Fibroblast of the aortic adventitia (primary cell): ENCODE measurements around the gene DYNLL1. TPM values are rescaled to one million over a fixed set of nuclear protein-coding genes. Genes with fewer than 3 reads are reported as not detected.
"Not testable (repeated sequence)": the region's sequence is repeated elsewhere in the genome, so short reads cannot be mapped to it uniquely, and the experiment has no call there.

Source experiments
- DNase-seq: peaks from one replicate; pipeline ENCODE4 v3.0.0-alpha.2; 2010; ENCODE audit warnings: low read depth
- H3K4me3 ChIP-seq: 2 replicates; pipeline ENCODE4 v1.5.1; 2011; ENCODE audit warnings: low read depth, mild to moderate bottlenecking, control low read depth, low read length, moderate library complexity
- total RNA-seq: library from RNA; depleted of rRNA; stranded (reverse); fragments of >200 nt; gene quantifications from 2 replicates; pipeline ENCODE4 v1.2.3, GENCODE V29; 2012; ENCODE audit warnings: low replicate concordance
- TF ChIP-seq, protein P1 (sequence below): IDR thresholded peaks from 2 replicates; pipeline ENCODE4 v1.5.1; 2011; ENCODE audit warnings: mild to moderate bottlenecking, low read length, control low read depth, inconsistent platforms; ENCODE audit not compliant: insufficient read depth

The DYNLL1 gene
- total RNA-seq, 1 donor, result 453 TPM

DNA sequence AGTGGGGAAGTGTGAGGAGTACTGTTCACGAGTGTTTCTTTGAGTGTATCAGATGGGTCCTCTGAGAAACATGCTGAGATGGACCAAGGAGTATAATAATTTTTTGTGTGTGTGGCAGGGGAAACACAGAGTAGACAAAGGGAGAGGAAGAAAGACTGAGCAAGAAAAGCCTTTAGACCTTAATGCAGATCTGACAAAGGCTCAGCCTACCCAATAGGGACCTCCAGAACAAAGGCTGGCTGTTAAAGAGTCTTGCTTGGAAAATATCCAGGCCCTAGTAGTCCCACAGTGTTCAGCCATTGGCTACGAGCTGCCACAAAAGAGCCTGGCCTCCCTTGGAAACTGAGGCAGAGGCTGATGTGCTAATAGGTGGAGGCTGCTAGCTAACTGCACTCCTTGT, 19.6 kb downstream of the DYNLL1 start:
- no peak overlapping the region for H3K4me3 ChIP-seq
- TF ChIP-seq, protein P1, sequence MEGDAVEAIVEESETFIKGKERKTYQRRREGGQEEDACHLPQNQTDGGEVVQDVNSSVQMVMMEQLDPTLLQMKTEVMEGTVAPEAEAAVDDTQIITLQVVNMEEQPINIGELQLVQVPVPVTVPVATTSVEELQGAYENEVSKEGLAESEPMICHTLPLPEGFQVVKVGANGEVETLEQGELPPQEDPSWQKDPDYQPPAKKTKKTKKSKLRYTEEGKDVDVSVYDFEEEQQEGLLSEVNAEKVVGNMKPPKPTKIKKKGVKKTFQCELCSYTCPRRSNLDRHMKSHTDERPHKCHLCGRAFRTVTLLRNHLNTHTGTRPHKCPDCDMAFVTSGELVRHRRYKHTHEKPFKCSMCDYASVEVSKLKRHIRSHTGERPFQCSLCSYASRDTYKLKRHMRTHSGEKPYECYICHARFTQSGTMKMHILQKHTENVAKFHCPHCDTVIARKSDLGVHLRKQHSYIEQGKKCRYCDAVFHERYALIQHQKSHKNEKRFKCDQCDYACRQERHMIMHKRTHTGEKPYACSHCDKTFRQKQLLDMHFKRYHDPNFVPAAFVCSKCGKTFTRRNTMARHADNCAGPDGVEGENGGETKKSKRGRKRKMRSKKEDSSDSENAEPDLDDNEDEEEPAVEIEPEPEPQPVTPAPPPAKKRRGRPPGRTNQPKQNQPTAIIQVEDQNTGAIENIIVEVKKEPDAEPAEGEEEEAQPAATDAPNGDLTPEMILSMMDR, result no peak
- no peak for DNase-seq

DNA sequence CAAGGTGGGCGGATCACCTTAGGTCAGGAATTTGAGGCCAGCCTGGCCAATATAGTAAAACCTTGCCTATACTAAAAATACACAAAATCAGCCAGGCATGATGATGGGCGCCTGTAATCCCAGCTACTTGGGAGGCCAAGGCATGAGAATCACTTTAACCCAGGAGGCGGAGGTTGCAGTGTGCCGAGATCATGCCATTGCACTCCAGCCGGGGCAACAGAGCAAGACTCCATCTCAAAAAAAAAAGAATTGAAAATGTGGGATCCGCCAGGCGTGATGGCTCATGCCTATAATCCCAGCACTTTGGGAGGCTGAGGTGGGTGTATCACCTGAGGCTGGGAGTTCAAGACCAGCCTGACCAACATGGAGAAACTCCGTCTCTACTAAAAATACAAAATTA, 23.4 kb downstream of the DYNLL1 start:
- not testable (repeated sequence) for H3K4me3 ChIP-seq, DNase-seq

DNA sequence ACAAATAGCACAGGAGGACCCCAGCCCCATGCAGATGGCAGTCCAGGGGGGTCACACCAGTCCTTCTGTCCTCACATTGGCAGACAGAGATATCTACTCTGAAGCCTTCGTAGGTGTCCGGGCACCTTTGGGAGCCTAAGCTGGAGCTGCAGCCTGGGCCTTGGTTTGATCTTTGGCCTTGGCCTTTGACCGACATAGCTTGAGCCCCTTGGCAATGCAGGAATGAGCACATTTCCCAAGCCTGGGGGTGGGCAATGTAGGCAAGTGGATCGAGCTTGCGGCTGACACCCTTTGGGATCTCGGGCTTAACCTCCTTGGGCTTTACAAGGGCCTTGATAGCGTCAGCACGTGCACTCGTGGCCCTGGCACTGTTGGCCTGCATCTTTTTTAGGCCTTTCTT, 26.7 kb downstream of the DYNLL1 start:
- no peak for DNase-seq
- no peak overlapping the region for H3K4me3 ChIP-seq
- TF ChIP-seq, protein P1, result no peak

DNA sequence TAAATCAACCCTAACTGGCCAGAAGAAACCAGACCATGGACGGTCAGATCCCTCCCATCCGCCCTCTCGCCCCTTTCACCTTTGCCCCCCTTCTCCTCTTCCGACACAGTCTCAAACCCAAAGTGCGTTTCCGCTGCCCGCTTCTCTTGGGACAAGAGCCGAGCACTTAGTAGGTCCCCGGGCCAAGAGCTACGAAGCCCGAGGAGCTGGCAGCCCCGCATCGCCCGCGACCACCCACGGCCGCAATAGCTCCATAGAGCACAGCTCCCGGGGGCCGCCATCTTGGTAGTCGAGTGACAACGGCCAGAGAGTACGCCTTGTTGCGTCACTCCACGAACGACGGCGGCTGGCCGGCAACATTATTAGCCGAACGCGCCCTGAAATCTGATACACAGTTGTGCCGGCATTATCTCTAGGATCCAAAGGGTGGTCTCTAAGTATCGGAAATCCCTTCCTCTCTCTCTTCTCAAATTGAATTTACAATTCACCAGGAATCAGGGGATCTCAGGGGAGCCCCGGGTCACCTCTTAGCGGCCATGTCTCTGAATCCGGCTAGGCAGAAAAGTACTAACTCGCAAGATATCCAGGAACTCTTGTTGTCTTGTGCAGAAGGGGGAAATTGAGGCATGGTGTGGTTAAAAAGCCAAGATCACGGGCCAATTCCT, 33.1 kb downstream of the DYNLL1 start, which contains the start of gene COQ5:
Gene COQ5 (minus strand): TSS at position 298 of the 665 bp plus-strand sequence. CDS start 17 bp downstream, at position 281.
- peak within 1 kb of the TSS; percentile 90 for H3K4me3 ChIP-seq
- TF ChIP-seq, protein P1, result no peak
- peak; percentile 85 for DNase-seq

DNA sequence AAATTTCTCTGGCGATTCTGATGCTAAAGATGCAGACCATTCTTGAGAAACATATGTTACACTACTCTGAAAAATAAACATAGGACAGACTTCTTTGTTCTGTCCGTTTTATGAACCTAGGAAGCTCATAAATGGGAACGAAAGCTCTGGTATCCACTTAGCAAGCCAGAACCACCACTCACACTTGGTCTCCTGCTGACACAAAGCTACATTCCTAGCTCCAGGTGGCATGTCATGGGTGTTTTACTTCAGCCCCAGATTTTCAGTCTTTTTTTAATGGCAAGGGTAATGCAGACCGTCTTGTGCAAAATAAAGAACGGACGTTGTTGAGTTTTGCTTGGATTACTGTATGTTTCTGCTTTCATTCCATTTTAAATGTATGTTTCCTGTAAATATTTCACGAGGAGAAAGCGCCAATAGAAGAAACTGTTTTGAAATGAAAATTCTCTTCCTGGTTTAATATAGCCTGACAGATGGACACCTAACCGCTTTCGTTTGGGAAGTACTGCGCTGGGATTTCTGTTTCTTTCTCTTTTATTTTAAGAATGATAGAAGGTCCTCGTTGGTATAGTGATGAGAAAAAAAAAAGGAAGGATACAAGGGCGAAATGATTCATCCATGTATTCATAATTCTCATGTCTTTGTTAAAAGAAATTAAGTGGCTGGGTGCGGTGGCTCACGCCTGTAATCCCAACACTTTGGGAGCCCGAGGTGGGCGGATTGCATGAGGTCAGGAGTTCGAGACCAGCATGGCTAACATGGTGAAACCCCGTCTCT, 33.9 kb downstream of the DYNLL1 start:
- DNase-seq, result peak; percentile 56
- H3K4me3 ChIP-seq, result peak overlapping the region; percentile 90
- TF ChIP-seq, protein P1, result peak; percentile 24

DNA sequence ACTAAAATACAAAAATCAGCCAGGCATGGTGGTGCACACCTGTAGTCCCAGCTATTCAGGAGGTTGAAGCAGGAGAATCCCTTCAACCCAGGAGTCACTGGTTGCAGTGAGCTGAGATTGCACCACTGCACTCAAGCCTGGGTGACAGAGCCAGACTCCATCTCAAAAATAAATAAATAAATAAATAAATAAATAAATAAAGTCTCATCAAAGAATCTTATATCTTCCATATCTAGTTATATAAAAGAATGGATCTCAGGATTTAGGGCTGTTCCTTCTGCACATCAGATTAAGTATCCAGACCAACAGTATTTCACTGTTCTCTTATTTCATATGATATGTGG, 34.5 kb downstream of the DYNLL1 start:
- not testable (repeated sequence) for DNase-seq, H3K4me3 ChIP-seq

DNA sequence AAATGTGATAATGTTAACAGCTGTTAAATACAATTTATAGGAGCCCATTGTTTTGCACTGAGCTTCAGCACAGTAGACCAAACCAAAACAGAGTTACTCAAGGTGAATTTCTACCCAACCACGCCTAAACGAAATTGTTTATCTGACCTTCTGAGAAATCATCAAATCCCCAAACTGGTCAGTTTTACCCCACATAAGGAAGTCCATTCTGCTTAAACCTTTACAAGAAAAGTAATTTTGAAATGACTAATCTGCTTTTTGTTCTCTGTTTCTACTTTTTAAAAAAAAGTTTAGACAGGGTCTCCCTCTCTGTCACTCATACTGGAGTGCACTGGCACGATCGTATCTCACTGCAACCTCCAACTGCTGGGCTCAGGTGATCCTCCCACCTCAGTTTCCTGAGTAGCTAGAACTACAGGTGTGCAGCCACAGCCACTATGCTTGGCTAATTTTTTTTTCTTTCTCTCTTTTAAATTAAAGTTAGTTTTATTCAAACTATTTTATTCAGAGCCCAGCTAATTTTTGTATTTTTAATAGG, 36.9 kb downstream of the DYNLL1 start:
- DNase-seq, result no peak
- TF ChIP-seq, protein P1, result no peak
- no peak overlapping the region for H3K4me3 ChIP-seq
